OCI-LY1 (cell line): ENCODE measurements around the gene LMO1.

ENCODE experiments used
- CTCF ChIP-seq: fragments of 200-600 bp; sonication (generic), shearing (Covaris generic); IDR thresholded peaks from 2 replicates; pipeline ENCODE4 v1.5.1; 2017; ENCODE audit warnings: mild to moderate bottlenecking, antibody characterized with exemption, low read length, moderate library complexity, mixed read lengths
- EZH2 ChIP-seq: fragments of 200-600 bp; sonication (generic), shearing (Covaris generic); IDR thresholded peaks from 2 replicates; pipeline ENCODE4 v1.8.0; 2017; ENCODE audit warnings: borderline replicate concordance, mixed run types, mild to moderate bottlenecking, antibody characterized with exemption, low read length, moderate library complexity, mixed read lengths

GRCh38 chr11:8180469-8180868, 83.2 kb downstream of the LMO1 start:
- no peak for TF ChIP-seq CTCF
- no peak for TF ChIP-seq EZH2
